NCI-H345 (cell line): ENCODE measurements around the gene OLIG3.
A peak's percentile ranks its signal among the peaks of the same experiment; 100 is the strongest.

Experiments
- DNase-seq: peaks from one replicate; lab custom pipeline; 2025; lab: John Stamatoyannopoulos, UW

The OLIG3 gene

GRCh38 chr6:137494281-137494987 is at the start of gene OLIG3:
TSS of gene OLIG3 (minus strand) at chr6:137494394. CDS start at chr6:137494170, 224 bp downstream.
- DNase-seq, result no peak

GRCh38 chr6:137543114-137543513 is 48.9 kb upstream of the OLIG3 start:
- peak; percentile 59 for DNase-seq

GRCh38 chr6:137542713-137543112 is 48.5 kb upstream of the OLIG3 start:
- DNase-seq, result no peak

GRCh38 chr6:137541534-137542063 is 47.4 kb upstream of the OLIG3 start:
- DNase-seq, result no peak

- no peak for DNase-seq
These were observed 42.0 kb upstream of the OLIG3 start for GRCh38 chr6:137536104-137536773.

GRCh38 chr6:137531376-137532092 is 37.3 kb upstream of the OLIG3 start:
- DNase-seq, result no peak

- DNase-seq, result no peak
These were observed 36.2 kb upstream of the OLIG3 start for GRCh38 chr6:137530404-137530803.

GRCh38 chr6:137522831-137523230 is 28.6 kb upstream of the OLIG3 start:
- no peak for DNase-seq

- DNase-seq, result no peak
These were observed 28.1 kb upstream of the OLIG3 start for GRCh38 chr6:137522198-137522798.

GRCh38 chr6:137520520-137520919 is 26.3 kb upstream of the OLIG3 start:
- DNase-seq, result no peak

- DNase-seq, result no peak
These were observed 25.5 kb upstream of the OLIG3 start for GRCh38 chr6:137519629-137520176.

- no peak for DNase-seq
These were observed 24.3 kb upstream of the OLIG3 start for GRCh38 chr6:137518386-137518983.

GRCh38 chr6:137514418-137514817 is 20.2 kb upstream of the OLIG3 start:
- DNase-seq, result no peak

- DNase-seq, result no peak
These were observed 18.8 kb upstream of the OLIG3 start for GRCh38 chr6:137512757-137513605.

GRCh38 chr6:137510923-137511322 is 16.7 kb upstream of the OLIG3 start:
- DNase-seq, result no peak

GRCh38 chr6:137498481-137499190 is 4.4 kb upstream of the OLIG3 start:
- DNase-seq, result no peak

- peak; percentile 43 for DNase-seq
These were observed 3.7 kb upstream of the OLIG3 start for GRCh38 chr6:137497721-137498463.

GRCh38 chr6:137496909-137497720 is 2.9 kb upstream of the OLIG3 start:
- DNase-seq, result no peak
